ENCODE measurements around the gene PHC1.
"Not testable (repeated sequence)": the region's sequence is repeated elsewhere in the genome, so short reads cannot be mapped to it uniquely, and the experiment has no call there.

PHC1 gene

GRCh38 chr12:8914033-8914715 is at the start of gene PHC1:
TSS of gene PHC1 (plus strand) at chr12:8914509. CDS start at chr12:8917678, 3,169 bp downstream.
- DNase-seq (ENCODE audit: low spot score): peak; percentile 67

- DNase-seq (ENCODE audit: low spot score): no peak
These were observed 47.9 kb upstream of the PHC1 start for GRCh38 chr12:8866429-8866828.

GRCh38 chr12:8867009-8867408 is 47.3 kb upstream of the PHC1 start:
- no peak for DNase-seq (ENCODE audit: low spot score)

DNA sequence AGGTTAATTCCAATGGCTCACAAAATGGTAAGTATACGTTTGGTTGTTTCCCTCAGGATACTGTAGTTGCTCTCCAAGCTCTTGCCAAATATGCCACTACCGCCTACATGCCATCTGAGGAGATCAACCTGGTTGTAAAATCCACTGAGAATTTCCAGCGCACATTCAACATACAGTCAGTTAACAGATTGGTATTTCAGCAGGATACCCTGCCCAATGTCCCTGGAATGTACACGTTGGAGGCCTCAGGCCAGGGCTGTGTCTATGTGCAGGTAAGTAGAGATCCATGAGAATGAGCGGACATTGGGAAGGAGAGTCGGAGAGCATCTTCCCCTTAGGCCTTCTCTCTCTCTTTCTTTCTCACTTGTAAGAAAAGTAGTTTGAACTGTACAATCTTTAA is 46.5 kb upstream of the PHC1 start:
- no peak for DNase-seq (ENCODE audit: low spot score)

DNA sequence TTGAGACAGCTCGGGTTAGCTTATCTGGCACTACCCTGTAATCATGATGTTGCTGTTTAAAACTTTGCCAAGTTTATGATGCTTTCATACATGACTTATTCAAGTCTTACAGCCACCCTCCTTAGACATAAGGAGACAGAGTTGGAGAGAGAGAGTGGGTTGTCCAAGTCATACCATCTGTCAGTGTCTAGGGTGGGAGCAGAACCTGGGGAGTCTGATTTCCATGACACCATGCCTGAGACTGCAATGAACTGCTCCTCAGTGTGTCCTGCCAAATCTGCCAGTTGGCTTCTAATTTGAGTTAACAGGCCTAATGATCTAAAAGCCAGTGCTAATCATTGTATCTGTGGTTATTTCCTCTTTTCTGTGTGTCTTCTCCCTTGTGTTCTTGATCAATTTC is 43.7 kb upstream of the PHC1 start:
- DNase-seq (ENCODE audit: low spot score): no peak

GRCh38 chr12:8871068-8871467 is 43.2 kb upstream of the PHC1 start:
- no peak for DNase-seq (ENCODE audit: low spot score)

DNA sequence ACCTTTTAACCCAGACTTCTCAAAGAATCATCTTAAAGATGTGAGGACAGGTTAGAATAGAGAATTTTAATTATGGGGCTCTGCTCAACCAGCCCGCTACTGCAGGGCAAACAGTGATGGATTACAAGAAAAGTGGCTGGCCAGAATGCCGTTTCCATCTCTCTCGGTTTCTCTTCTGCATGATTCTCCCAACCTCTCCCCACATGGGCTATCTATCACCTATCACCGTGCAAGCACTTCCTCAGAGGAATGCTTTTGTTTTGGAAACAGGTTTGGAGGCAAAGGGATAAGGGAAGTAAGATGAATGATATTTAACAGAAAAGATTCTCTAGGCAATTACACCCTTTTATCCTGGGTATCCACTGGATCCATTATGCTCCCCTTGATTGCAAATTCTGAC is 37.4 kb upstream of the PHC1 start:
- DNase-seq (ENCODE audit: low spot score): no peak

GRCh38 chr12:8886502-8887284 is 27.6 kb upstream of the PHC1 start:
- DNase-seq (ENCODE audit: low spot score): no peak

DNA sequence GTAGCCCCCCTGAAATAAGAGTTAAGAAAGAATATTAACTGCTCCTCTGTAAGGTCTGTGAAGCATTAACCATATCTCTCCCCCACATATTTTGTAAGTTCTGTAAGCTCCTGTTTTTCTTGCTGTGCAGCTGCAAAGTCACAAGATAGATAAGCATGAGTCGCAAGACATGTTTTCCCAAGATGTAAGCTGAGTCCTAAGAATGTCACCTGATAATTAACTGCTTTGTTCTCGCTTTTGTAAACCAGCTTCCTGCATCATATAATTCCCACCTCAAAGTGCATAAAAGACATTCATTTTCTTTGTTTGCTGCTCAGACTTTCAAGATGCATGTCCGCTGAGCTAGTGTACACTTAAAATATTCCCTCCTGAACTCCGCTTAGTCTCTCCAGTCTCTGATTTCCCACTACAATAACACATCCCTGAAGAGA is 27.0 kb upstream of the PHC1 start:
- DNase-seq (ENCODE audit: low spot score): no peak

GRCh38 chr12:8890313-8891085 is 23.8 kb upstream of the PHC1 start:
- DNase-seq (ENCODE audit: low spot score): peak; percentile 33

DNA sequence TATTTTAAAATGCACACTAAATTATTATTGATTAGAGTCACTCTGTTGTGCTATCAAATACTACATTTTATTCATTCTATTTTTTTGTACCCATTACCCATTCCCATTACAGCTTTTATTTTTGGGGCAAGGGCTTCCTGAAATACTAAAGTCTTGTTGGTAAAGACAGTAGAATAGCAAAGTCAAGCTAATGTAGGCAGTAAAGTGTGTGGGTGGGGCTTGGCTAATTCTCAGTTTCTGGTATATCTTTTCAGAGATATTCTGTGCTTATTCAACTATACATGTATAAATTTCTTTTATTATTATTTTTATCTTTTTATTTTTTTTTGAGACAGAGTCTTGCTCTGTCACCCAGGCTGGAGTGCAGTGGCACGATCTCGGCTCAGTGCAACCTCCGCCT is 22.3 kb upstream of the PHC1 start:
- DNase-seq (ENCODE audit: low spot score): no peak

- no peak for DNase-seq (ENCODE audit: low spot score)
These were observed 19.9 kb upstream of the PHC1 start for GRCh38 chr12:8894378-8894777.

DNA sequence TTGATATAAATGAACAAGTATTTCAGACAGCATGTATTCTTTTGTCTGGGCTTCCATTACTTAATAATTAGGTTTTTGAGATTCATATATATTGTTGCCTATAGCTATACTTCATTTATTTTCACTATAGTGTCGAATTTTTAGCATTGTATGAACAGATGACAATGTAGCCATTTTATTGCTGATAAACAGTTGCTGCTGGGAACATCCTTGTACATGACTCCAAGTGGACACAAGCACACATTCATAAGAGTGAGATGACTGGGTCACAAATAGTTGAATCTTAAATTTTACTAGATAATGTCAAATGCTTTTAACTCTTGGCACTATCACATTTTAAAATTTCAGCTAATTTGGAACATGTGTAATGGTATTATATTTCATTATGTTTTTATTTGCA is 19.3 kb upstream of the PHC1 start:
- DNase-seq (ENCODE audit: low spot score): no peak

DNA sequence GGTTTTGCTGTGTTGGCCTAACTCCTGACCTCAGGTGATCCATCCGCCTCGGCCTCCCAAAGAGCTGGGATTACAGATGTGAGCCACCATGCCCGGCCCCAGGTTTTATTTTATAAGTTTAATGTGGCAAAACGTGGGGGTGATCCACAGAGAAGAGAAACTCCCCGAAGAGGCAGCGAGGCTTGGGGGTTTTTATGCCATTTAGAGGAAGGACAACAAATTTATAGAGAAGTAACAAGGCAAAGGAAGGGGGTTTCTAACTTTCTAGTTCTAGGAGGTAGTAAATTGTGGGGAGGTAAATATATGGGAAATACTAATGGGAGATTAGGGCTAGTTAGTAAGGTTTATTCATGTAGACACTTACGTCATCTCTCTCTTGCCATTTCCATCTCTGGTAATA is 17.2 kb upstream of the PHC1 start:
- DNase-seq (ENCODE audit: low spot score): no peak

- no peak for DNase-seq (ENCODE audit: low spot score)
These were observed 14.5 kb upstream of the PHC1 start for GRCh38 chr12:8899830-8900229.

GRCh38 chr12:8902703-8903102 is 11.6 kb upstream of the PHC1 start:
- not testable (repeated sequence) for DNase-seq (ENCODE audit: low spot score)

- no peak for DNase-seq (ENCODE audit: low spot score)
These were observed 10.7 kb upstream of the PHC1 start for GRCh38 chr12:8903646-8904045.

- DNase-seq (ENCODE audit: low spot score): no peak
These were observed 9.6 kb upstream of the PHC1 start for GRCh38 chr12:8904665-8905064.

GRCh38 chr12:8905546-8905945 is 8.8 kb upstream of the PHC1 start:
- no peak for DNase-seq (ENCODE audit: low spot score)

GRCh38 chr12:8906266-8907180 is 7.8 kb upstream of the PHC1 start:
- DNase-seq (ENCODE audit: low spot score): no peak

DNA sequence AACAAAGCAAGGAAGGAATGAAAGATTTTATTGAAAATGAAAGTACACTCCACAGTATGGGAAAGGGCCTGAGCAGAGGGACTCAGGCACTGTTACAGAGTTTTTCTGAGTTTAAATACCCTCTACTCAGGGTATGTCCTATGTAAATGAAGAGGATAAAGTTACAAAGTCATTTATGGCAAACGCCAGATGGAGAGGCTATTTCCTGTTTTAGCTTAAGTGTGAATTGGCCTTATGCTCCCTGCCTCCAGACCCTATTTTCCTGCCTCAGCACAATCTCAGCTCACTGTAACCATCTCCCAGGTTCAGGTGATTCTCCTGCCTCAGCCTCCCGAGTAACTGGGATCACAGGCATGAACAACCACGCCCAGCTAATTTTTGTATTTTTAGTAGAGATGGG is 6.8 kb upstream of the PHC1 start:
- DNase-seq (ENCODE audit: low spot score): no peak

DNA sequence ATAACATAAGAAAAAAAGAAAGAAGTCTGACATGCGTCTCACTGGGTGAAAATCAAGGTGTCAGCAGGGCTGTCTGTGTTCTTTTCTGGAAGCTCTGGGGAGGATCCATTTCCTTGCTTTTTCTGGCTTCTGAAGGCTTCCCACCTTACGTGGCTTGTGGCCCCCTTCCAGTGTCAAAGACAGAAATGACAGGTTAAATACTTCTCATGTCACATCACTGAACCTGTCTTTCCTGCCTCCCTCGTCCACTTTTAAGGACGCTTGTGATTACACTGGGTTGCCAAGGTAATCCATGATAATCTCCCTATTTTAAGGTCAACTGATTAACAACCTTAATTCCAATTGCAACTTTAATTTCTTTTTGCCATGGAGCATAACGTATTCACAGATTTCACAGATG is 4.6 kb upstream of the PHC1 start:
- no peak for DNase-seq (ENCODE audit: low spot score)
